ENCODE data around the gene RANBP3L. TPM values are rescaled to one million over a fixed set of nuclear protein-coding genes. Genes with fewer than 3 reads are reported as not detected.
"Not testable (repeated sequence)": the region's sequence is repeated elsewhere in the genome, so short reads cannot be mapped to it uniquely, and the experiment has no call there.

The RANBP3L gene, protein sequence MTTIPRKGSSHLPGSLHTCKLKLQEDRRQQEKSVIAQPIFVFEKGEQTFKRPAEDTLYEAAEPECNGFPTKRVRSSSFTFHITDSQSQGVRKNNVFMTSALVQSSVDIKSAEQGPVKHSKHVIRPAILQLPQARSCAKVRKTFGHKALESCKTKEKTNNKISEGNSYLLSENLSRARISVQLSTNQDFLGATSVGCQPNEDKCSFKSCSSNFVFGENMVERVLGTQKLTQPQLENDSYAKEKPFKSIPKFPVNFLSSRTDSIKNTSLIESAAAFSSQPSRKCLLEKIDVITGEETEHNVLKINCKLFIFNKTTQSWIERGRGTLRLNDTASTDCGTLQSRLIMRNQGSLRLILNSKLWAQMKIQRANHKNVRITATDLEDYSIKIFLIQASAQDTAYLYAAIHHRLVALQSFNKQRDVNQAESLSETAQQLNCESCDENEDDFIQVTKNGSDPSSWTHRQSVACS
- total RNA-seq: 0.16 TPM

- ATAC-seq: peak; percentile 56
These were observed at the start of gene RANBP3L for GRCh38 chr5:36301858-36302603. Gene RANBP3L, minus strand, starts transcription at chr5:36301902. Its CDS starts 486 bp downstream, at chr5:36301416.

DNA sequence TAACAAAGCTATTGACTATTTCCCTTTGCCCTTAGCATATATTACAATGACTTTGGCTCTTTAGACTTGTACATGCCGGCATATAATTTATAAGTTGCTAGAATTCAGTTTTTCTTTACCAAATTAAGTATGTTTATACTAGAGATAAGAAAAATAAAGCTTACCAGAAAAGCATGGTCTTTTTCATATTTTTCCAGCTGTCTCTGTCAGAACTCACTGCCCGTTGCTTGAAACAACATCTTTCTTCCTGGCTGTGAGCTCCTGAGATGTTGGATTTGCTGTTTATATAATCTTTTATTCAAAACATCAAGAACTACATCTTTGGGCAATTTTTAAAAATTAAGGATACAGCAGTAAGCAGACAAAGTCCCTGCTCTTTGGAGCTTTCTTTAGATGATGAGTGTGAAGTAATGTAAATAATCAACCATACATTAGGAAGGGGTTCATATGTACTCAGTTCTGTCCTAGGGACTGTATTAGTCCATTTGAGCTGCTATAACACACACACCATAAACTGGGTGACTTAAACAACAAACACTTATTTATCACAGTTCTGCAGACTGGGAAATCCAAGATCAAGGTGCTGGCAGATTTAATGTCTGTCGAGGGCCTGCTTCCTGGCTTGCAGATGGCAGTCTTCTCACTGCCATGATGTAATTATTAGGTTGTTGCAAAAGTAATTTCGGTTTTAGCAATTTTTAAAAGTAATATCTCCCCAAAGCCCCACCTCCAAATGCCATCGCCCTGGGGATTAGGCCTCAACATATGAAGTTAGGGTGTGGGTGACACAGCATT, 45.4 kb upstream of the RANBP3L start:
- no peak for ATAC-seq

DNA sequence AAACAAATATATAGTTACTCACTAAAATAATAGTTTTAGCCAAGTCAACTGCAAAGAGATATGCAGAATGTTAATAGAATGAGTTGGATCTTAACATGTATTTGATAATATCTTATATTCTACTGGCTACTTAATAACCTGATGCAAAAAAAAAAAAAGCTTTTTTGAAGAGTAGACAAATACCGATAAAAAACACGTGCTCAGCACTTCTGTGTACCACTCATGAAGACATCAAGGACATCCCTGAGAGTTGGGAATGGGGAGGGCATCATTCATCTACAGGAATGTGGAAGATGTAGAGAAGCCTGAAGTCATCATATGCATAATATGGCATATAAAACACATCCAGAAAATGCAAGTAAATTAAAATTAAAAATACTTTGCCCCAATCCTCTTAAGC, 43.2 kb upstream of the RANBP3L start:
- no peak for ATAC-seq

DNA sequence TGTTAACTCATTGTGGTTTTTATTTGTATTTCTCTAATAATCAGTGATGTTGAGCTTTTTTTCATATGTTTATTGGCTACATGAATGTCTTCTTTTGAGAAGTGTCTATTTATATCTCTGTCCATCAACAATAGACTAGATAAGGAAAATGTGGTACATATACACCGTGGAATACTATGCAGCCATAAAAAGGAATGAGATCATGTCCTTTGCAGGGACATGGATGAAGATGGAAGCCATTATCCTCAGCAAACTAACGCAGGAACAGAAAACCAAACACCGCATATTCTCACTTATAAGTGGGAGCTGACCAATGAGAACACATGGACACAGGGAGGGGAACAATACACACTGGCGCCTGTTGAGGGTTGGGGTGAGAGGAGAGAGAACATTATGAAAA, 40.0 kb upstream of the RANBP3L start:
- ATAC-seq: not testable (repeated sequence)

- ATAC-seq: no peak
These were observed 35.9 kb upstream of the RANBP3L start for GRCh38 chr5:36337597-36337996.

DNA sequence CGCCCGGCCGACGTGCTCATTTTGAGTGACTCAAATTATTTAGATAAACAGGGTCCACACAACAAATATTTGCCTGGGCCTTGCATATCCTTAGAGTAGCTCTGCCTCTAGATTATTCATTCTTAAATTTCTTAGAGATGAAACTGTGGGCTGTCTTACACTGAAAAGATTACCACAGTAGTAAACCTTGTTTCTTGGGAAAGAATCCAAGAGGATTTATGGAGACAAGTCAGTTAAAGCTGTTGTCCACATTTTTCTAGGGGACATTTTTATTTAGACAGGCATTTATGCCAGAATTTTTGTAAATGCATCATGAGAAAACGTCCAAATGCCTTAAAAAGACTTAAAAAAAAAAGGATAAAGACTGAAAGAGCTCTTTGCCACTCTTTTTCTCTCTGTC, 32.6 kb upstream of the RANBP3L start:
- no peak for ATAC-seq

DNA sequence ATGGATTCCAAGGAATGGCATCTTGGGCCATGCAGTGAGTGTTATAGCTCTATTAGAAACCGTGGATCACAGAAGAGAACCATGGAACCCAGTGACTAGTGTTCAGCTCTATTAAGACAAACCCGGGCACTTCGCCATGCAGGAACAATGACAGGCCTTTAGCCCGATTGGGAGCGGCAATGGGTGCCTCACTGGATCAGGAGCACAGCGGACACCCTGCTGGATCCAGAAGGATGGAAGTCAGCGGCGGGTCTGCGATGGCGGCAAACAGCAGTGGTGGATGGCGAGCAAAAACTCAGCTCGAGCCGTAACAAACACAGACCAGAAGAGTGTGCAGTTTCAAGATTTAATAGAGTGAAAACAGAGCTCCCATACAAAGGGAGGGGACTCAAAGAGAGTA, 31.0 kb upstream of the RANBP3L start:
- ATAC-seq: not testable (repeated sequence)

- ATAC-seq: no peak
These were observed 23.5 kb upstream of the RANBP3L start for GRCh38 chr5:36325196-36325595.

- ATAC-seq: peak; percentile 23
These were observed 22.5 kb upstream of the RANBP3L start for GRCh38 chr5:36323926-36324781.

GRCh38 chr5:36312953-36313672, 11.4 kb upstream of the RANBP3L start:
- ATAC-seq: no peak

- no peak for ATAC-seq
These were observed 10.3 kb upstream of the RANBP3L start for GRCh38 chr5:36311956-36312355.

DNA sequence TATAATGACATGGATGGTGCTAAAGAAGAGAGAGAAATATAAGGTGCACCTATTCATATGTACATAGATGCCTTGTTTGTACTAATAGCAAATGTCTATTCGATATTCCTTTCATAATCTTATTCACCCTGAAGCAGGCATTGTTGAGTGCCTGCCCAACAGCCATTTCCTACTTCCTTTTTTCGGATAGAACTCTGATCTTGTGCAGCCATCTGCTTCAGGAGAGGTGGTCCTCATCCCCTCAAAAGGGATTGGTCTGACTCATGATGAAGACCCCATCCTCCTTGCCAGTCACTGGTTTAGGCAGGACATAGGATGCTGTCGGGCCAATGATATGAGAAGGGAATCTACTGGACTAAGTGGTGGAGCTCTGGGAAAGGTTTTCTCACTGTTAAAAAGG, 8.4 kb upstream of the RANBP3L start:
- ATAC-seq: no peak

GRCh38 chr5:36305571-36306326, 4.0 kb upstream of the RANBP3L start:
- ATAC-seq: peak; percentile 39

DNA sequence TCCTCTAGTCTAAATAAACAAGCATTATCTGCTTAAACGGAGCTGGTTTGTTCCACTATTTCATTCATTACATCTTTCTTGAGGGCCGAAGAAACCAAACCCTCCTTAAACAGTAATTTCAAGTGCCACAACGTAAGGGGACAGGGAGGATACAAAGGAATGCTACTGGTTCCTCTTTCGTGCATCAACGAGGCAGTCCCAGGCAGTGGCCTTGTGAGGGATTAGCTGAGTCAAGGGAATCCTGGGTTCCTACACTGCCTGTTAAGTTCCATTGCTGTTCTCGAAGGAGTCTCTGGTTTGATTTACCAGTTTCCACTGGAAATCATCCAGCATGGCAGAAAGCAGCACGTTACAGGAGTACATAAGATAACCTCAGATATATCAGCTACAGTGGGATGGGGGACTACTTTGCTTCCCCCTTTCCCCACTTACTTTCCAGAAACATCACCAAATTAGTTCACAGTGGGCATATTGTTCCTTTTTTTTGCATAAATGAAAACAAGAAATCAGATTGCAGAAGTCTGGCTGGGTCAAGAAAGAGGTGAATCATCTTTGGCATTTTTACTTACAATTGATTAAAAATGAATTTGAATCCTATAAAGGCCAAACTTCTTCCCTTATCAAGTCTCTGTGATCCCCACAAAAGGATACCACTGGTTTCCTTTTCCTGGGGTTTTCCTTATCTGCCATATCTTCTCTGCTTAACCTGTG, 2.5 kb upstream of the RANBP3L start:
- ATAC-seq: no peak

- ATAC-seq: peak; percentile 28
These were observed 668 bp downstream of the RANBP3L start for GRCh38 chr5:36300927-36301540.

GRCh38 chr5:36300191-36300926, 1.3 kb downstream of the RANBP3L start:
- no peak for ATAC-seq

- no peak for ATAC-seq
These were observed 3.1 kb downstream of the RANBP3L start for GRCh38 chr5:36298552-36298951.

GRCh38 chr5:36297653-36298052, 4.0 kb downstream of the RANBP3L start:
- ATAC-seq: no peak

All from esophagus mucosa (tissue), 1 donor.